ENCODE measurements around the gene SNAPC2.

SNAPC2 gene

DNA sequence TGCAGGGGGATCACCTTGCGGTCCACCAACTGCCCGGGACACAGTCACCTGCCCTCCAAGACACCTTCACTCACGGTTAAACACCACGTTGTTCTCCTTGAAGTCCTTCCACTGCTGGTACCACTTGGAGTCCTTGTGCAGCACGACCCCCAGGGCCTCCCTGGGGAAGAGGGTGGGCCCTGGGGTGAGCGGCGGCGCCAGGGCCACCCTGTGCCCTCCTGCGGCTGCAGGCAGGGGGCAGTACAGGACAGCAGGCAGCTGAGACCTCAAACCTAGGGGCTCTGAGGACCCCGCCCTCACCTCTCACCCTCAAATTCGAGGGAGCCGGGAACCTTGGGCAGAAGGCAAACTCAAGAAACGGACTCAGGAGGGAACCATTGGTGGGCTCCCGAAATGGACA lies 13.3 kb downstream of the SNAPC2 start:
- Histone ChIP-seq H3K79me2 (ENCODE audit: low read length) (peaks cover 29% of the 10 kb centered on the region), H3K9me3 (replicated peaks; ENCODE audit: insufficient read depth, low read length) (no peaks in the 10 kb centered on the region), H3K27me3 (replicated peaks; ENCODE audit: insufficient read depth, low read length) (no peaks in the 10 kb centered on the region), H3K4me3 (ENCODE audit: low read length) (no peak overlapping the region), H3K4me1 (ENCODE audit: low read length) (no peaks in the 10 kb centered on the region), H3K9ac (ENCODE audit: low read length) (no peak overlapping the region), H3K27ac (ENCODE audit: low read length) (no peak overlapping the region), H3F3A (ENCODE audit: insufficient read depth, low read length) (no peaks in the 10 kb centered on the region; the same call in none of the 2 replicates), H2AFZ (ENCODE audit: low read length) (no peak overlapping the region), H4K20me1 (ENCODE audit: insufficient read depth, low read length) (0 out of 2 replicates have a peak, but pooled peaks cover 4% of the 10 kb centered on the region), H3K4me2 (ENCODE audit: low read depth, low read length) (no peak overlapping the region), H3K36me3 (replicated peaks; ENCODE audit: insufficient read depth, low read length) (peaks cover 28% of the 10 kb centered on the region), H3K9me2 (replicated peaks; ENCODE audit: insufficient read depth, low read length) (no peaks in the 10 kb centered on the region)
- TF ChIP-seq CTCF (IDR thresholded peaks at IDR 0.05; ENCODE audit: low read length) = peak; percentile 41
- TF ChIP-seq EZH2 (optimal IDR thresholded peaks at IDR 0.05; ENCODE audit: low read depth, low read length) = no peak
- DNase-seq = no peak

GRCh38 chr19:7933828-7934725 lies 13.9 kb downstream of the SNAPC2 start:
- no peak overlapping the region for H3K4me2 ChIP-seq (ENCODE audit: low read depth, low read length)
- no peaks in the 10 kb centered on the region for H3K27me3 ChIP-seq (replicated peaks; ENCODE audit: insufficient read depth, low read length)
- no peaks in the 10 kb centered on the region; the same call in 1 of the 2 replicates for H3F3A ChIP-seq (ENCODE audit: insufficient read depth, low read length)
- peaks cover 28% of the 10 kb centered on the region for H3K36me3 ChIP-seq (replicated peaks; ENCODE audit: insufficient read depth, low read length)
- DNase-seq = no peak
- H4K20me1 ChIP-seq (ENCODE audit: insufficient read depth, low read length) = no peaks in the 10 kb centered on the region
- no peak overlapping the region for H2AFZ ChIP-seq (ENCODE audit: low read length)
- H3K4me3 ChIP-seq (ENCODE audit: low read length) = no peak overlapping the region
- H3K27ac ChIP-seq (ENCODE audit: low read length) = no peak overlapping the region
- H3K79me2 ChIP-seq (ENCODE audit: low read length) = peaks cover 36% of the 10 kb centered on the region
- no peak overlapping the region for H3K9ac ChIP-seq (ENCODE audit: low read length)
- no peak for TF ChIP-seq EZH2phosphoT487 (IDR thresholded peaks at IDR 0.05; ENCODE audit: low read length)
- no peak for TF ChIP-seq EZH2 (optimal IDR thresholded peaks at IDR 0.05; ENCODE audit: low read depth, low read length)
- no peak for TF ChIP-seq CTCF (IDR thresholded peaks at IDR 0.05; ENCODE audit: low read length)
- no peaks in the 10 kb centered on the region for H3K4me1 ChIP-seq (ENCODE audit: low read length)
- H3K9me2 ChIP-seq (replicated peaks; ENCODE audit: insufficient read depth, low read length) = no peaks in the 10 kb centered on the region
- no peaks in the 10 kb centered on the region for H3K9me3 ChIP-seq (replicated peaks; ENCODE audit: insufficient read depth, low read length)

- H3K27ac ChIP-seq (ENCODE audit: low read length) = no peak overlapping the region
- H4K20me1 ChIP-seq (ENCODE audit: insufficient read depth, low read length) = no peaks in the 10 kb centered on the region
- no peak for DNase-seq
- no peaks in the 10 kb centered on the region for H3F3A ChIP-seq (ENCODE audit: insufficient read depth, low read length)
- H3K9me2 ChIP-seq (replicated peaks; ENCODE audit: insufficient read depth, low read length) = no peaks in the 10 kb centered on the region
- H3K79me2 ChIP-seq (ENCODE audit: low read length) = peaks cover 40% of the 10 kb centered on the region
- H3K4me3 ChIP-seq (ENCODE audit: low read length) = no peak overlapping the region
- no peaks in the 10 kb centered on the region for H3K27me3 ChIP-seq (replicated peaks; ENCODE audit: insufficient read depth, low read length)
- H3K4me1 ChIP-seq (ENCODE audit: low read length) = no peaks in the 10 kb centered on the region
- no peak for TF ChIP-seq CTCF (IDR thresholded peaks at IDR 0.05; ENCODE audit: low read length)
- no peak for TF ChIP-seq EZH2 (optimal IDR thresholded peaks at IDR 0.05; ENCODE audit: low read depth, low read length)
- no peak for TF ChIP-seq EZH2phosphoT487 (IDR thresholded peaks at IDR 0.05; ENCODE audit: low read length)
- H3K36me3 ChIP-seq (replicated peaks; ENCODE audit: insufficient read depth, low read length) = peaks cover 28% of the 10 kb centered on the region
- H2AFZ ChIP-seq (ENCODE audit: low read length) = no peak overlapping the region
- H3K9ac ChIP-seq (ENCODE audit: low read length) = no peak overlapping the region
- H3K9me3 ChIP-seq (replicated peaks; ENCODE audit: insufficient read depth, low read length) = no peaks in the 10 kb centered on the region
- H3K4me2 ChIP-seq (ENCODE audit: low read depth, low read length) = no peak overlapping the region
These were observed 14.6 kb downstream of the SNAPC2 start for GRCh38 chr19:7934766-7935165.
